Right lobe of liver (tissue), 4 donors: ENCODE measurements around the gene PCSK6.

Experiments used
- POLR2A ChIP-seq: fragments of 450-650 bp; IDR thresholded peaks from one replicate; pipeline ENCODE4 v1.6.1; 2017; ENCODE audit warnings: antibody characterized with exemption, mild to moderate bottlenecking
- TF ChIP-seq, protein P1 (sequence below), 4 donors: fragments of 200-600 bp in 3 of 4; fragments of 450-650 bp in 1 of 4; IDR thresholded peaks; one replicate each; pipeline versions ENCODE4 v1.5.1 to v1.8.0; 2016 to 2022; ENCODE audit warnings: antibody characterized with exemption in 4 of 4, mild to moderate bottlenecking in 2 of 4
- donor health status: DM: no; HTN: no; CAD: no.
- donor health status: DM: no; HTN: no; CAD: no.
- donor health status: DM: no; HTN: yes; CAD: no.

DNA sequence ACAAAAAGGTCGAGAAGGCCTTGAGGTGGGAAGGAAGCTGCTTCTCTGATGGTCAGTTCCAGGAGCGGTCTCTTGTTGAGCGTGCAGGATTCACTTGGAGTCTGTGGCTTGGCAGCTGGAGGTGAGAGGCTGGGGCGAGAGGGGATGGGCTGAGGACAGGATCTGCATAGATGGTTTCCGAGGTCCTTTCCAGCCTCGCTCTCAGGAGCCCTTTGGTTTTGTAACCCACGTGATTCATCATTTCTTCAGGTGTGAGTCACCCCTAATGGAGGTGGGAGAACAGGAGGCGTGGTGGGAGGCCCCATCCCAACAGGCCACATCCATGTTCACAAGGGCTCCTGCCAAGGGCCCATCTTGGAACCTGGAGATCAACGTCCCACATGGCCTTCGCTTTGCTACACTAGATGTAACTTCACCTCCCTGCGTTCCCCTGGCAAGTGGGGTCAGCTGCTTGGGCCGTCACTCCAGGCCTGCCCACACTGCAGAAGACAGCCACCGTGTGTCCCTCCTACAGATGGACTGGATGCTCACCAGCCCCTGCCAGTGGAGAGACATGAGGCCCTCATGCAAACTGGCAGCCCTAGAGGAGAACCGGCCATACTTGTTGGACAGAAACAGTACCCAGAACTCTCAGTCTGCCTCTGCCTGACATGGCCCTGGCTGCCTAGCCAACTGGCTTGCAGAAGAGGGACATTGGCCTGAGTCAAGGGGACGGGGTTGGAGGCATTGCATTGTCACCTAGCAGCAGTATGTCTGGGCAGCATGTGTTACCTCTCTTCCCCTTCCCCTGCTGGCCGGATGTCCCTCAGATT is 1.6 kb upstream of the PCSK6 start:
- TF ChIP-seq, protein P1, sequence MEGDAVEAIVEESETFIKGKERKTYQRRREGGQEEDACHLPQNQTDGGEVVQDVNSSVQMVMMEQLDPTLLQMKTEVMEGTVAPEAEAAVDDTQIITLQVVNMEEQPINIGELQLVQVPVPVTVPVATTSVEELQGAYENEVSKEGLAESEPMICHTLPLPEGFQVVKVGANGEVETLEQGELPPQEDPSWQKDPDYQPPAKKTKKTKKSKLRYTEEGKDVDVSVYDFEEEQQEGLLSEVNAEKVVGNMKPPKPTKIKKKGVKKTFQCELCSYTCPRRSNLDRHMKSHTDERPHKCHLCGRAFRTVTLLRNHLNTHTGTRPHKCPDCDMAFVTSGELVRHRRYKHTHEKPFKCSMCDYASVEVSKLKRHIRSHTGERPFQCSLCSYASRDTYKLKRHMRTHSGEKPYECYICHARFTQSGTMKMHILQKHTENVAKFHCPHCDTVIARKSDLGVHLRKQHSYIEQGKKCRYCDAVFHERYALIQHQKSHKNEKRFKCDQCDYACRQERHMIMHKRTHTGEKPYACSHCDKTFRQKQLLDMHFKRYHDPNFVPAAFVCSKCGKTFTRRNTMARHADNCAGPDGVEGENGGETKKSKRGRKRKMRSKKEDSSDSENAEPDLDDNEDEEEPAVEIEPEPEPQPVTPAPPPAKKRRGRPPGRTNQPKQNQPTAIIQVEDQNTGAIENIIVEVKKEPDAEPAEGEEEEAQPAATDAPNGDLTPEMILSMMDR (IDR thresholded peaks at IDR 0.05), result no peak
- no peak for TF ChIP-seq POLR2A
